Activated T-helper 1 cell treated with anti-CD3 and anti-CD28 coated beads, Interleukin-12 subunit alpha, Interleukin-12 subunit beta, Interleukin-2, Interleukin-4 antibody, amounts not matched to agents 30 ng/mL and 10 ng/mL and 1 ng/mL, durations not matched to agents 14 hours and 24 hours and 36 hours (primary cell): ENCODE measurements around the gene CDHR5. TPM values are rescaled to one million over a fixed set of nuclear protein-coding genes. Genes with fewer than 3 reads are reported as not detected.
A peak's percentile ranks its signal among the peaks of the same experiment; 100 is the strongest.

Experiments
- DNase-seq: peaks from one replicate; pipeline ENCODE4 v3.0.0; 2021; ENCODE audit warnings: low spot score
- H3K27ac Mint-ChIP-seq: one replicate; pipeline ENCODE4 v1.8.0; 2021; ENCODE audit warnings: mild to moderate bottlenecking, mixed read lengths
- H3K27me3 Mint-ChIP-seq: one replicate; pipeline ENCODE4 v1.8.0; 2022; ENCODE audit warnings: mild to moderate bottlenecking, moderate library complexity, mixed read lengths; ENCODE audit not compliant: insufficient read depth
- H3K36me3 Mint-ChIP-seq: one replicate; pipeline ENCODE4 v1.8.0; 2021; ENCODE audit warnings: low read depth, mixed read lengths
- H3K4me1 Mint-ChIP-seq: one replicate; pipeline ENCODE4 v1.8.0; 2021; ENCODE audit warnings: low read depth, mixed read lengths
- H3K4me3 Mint-ChIP-seq: one replicate; pipeline ENCODE4 v1.8.0; 2021; ENCODE audit warnings: mild to moderate bottlenecking, moderate library complexity, mixed read lengths
- H3K9me3 Mint-ChIP-seq: one replicate; pipeline ENCODE4 v1.8.0; 2021; ENCODE audit warnings: mixed read lengths
- intact Hi-C: fragments of 100-400 bp; cut with micrococcal nuclease; formaldehyde crosslinking; loops from one replicate; pipeline ENCODE4 v1.15.1; 2024
- total RNA-seq: library from RNA; stranded (reverse); gene quantifications from 2 replicates; pipeline ENCODE4 v1.2.3, GENCODE V29; 2022

Gene CDHR5
- not detected in 2 replicates for total RNA-seq

GRCh38 chr11:624705-625635 lies at the start of gene CDHR5:
Gene CDHR5, minus strand, starts transcription at chr11:624955. Its CDS starts 53 bp downstream, at chr11:624902.
- Mint-ChIP-seq H3K9me3 (no peaks in the 10 kb centered on the region), H3K36me3 (peaks cover 10% of the 10 kb centered on the region), H3K27me3 (peaks cover 20% of the 10 kb centered on the region), H3K4me1 (peaks cover 20% of the 10 kb centered on the region), H3K4me3 (no peak within 1 kb of the TSS), H3K27ac (no peak within 1 kb of the TSS)
- DNase-seq, result no peak
- intact Hi-C loops, result no loop called here

- Mint-ChIP-seq H3K36me3 (peaks cover 21% of the 10 kb centered on the region), H3K27ac (no peak overlapping the region), H3K4me1 (no peaks in the 10 kb centered on the region), H3K27me3 (no peaks in the 10 kb centered on the region), H3K9me3 (no peaks in the 10 kb centered on the region), H3K4me3 (no peak overlapping the region)
- no peak for DNase-seq
- intact Hi-C loops, result no loop called here
These were observed 49.7 kb upstream of the CDHR5 start for GRCh38 chr11:674406-674805.

GRCh38 chr11:673866-674265 lies 49.1 kb upstream of the CDHR5 start:
- Mint-ChIP-seq H3K4me3 (no peak overlapping the region), H3K27me3 (no peaks in the 10 kb centered on the region), H3K9me3 (no peaks in the 10 kb centered on the region), H3K4me1 (no peaks in the 10 kb centered on the region), H3K27ac (no peak overlapping the region), H3K36me3 (peaks cover 21% of the 10 kb centered on the region)
- DNase-seq, result no peak
- intact Hi-C loops, result no loop called here

- peak overlapping the region; percentile 9 for H3K27ac Mint-ChIP-seq
- intact Hi-C loops, result no loop called here
- H3K36me3 Mint-ChIP-seq, result peaks cover 8% of the 10 kb centered on the region
- no peaks in the 10 kb centered on the region for H3K4me1 Mint-ChIP-seq
- DNase-seq, result no peak
- H3K4me3 Mint-ChIP-seq, result no peak overlapping the region
- no peaks in the 10 kb centered on the region for H3K9me3 Mint-ChIP-seq
- no peaks in the 10 kb centered on the region for H3K27me3 Mint-ChIP-seq
These were observed 41.0 kb upstream of the CDHR5 start for GRCh38 chr11:665704-666281.

GRCh38 chr11:665062-665703 lies 40.4 kb upstream of the CDHR5 start:
- no peaks in the 10 kb centered on the region for H3K27me3 Mint-ChIP-seq
- DNase-seq, result no peak
- H3K36me3 Mint-ChIP-seq, result peaks cover 8% of the 10 kb centered on the region
- no peaks in the 10 kb centered on the region for H3K4me1 Mint-ChIP-seq
- intact Hi-C loops, result no loop called here
- H3K27ac Mint-ChIP-seq, result no peak overlapping the region
- no peak overlapping the region for H3K4me3 Mint-ChIP-seq
- H3K9me3 Mint-ChIP-seq, result no peaks in the 10 kb centered on the region

- Mint-ChIP-seq H3K27me3 (no peaks in the 10 kb centered on the region), H3K4me3 (no peak overlapping the region), H3K9me3 (no peaks in the 10 kb centered on the region), H3K36me3 (peaks cover 6% of the 10 kb centered on the region), H3K27ac (no peak overlapping the region), H3K4me1 (no peaks in the 10 kb centered on the region)
- no peak for DNase-seq
- intact Hi-C loops, result loop anchor here (1.0 kb wide), 1 partner anchor 61 kb away; no protein-coding TSS in a partner anchor
These were observed 38.0 kb upstream of the CDHR5 start for GRCh38 chr11:662689-663274.

- no peak overlapping the region for H3K27ac Mint-ChIP-seq
- no peak for DNase-seq
- intact Hi-C loops, result no loop called here
- H3K36me3 Mint-ChIP-seq, result peaks cover 3% of the 10 kb centered on the region
- H3K9me3 Mint-ChIP-seq, result no peaks in the 10 kb centered on the region
- no peak overlapping the region for H3K4me3 Mint-ChIP-seq
- H3K27me3 Mint-ChIP-seq, result no peaks in the 10 kb centered on the region
- H3K4me1 Mint-ChIP-seq, result no peaks in the 10 kb centered on the region
These were observed 36.1 kb upstream of the CDHR5 start for GRCh38 chr11:660681-661444.

- intact Hi-C loops, result no loop called here
These were observed 35.5 kb upstream of the CDHR5 start for GRCh38 chr11:660281-660680.

GRCh38 chr11:659532-660085 lies 34.9 kb upstream of the CDHR5 start:
- Mint-ChIP-seq H3K27me3 (no peaks in the 10 kb centered on the region), H3K4me1 (no peaks in the 10 kb centered on the region), H3K27ac (no peak overlapping the region), H3K4me3 (no peak overlapping the region), H3K36me3 (peaks cover 3% of the 10 kb centered on the region), H3K9me3 (no peaks in the 10 kb centered on the region)
- no peak for DNase-seq
- intact Hi-C loops, result no loop called here

More at GRCh38 chr11:660281-660680, 35.5 kb upstream of the CDHR5 start:
- Mint-ChIP-seq H3K4me3 (no peak overlapping the region), H3K4me1 (no peaks in the 10 kb centered on the region), H3K27ac (no peak overlapping the region), H3K27me3 (no peaks in the 10 kb centered on the region), H3K36me3 (peaks cover 3% of the 10 kb centered on the region), H3K9me3 (no peaks in the 10 kb centered on the region)
- no peak for DNase-seq

- no peak overlapping the region for H3K27ac Mint-ChIP-seq
- H3K4me3 Mint-ChIP-seq, result no peak overlapping the region
- intact Hi-C loops, result no loop called here
- DNase-seq, result no peak
- no peaks in the 10 kb centered on the region for H3K4me1 Mint-ChIP-seq
- H3K9me3 Mint-ChIP-seq, result no peaks in the 10 kb centered on the region
- peaks cover 3% of the 10 kb centered on the region for H3K36me3 Mint-ChIP-seq
- H3K27me3 Mint-ChIP-seq, result no peaks in the 10 kb centered on the region
These were observed 33.0 kb upstream of the CDHR5 start for GRCh38 chr11:657691-658126.

- Mint-ChIP-seq H3K27ac (no peak overlapping the region), H3K4me3 (no peak overlapping the region)
- intact Hi-C loops, result no loop called here
These were observed 32.1 kb upstream of the CDHR5 start for GRCh38 chr11:656866-657265.

GRCh38 chr11:656426-656825 lies 31.7 kb upstream of the CDHR5 start:
- Mint-ChIP-seq H3K36me3 (peaks cover 3% of the 10 kb centered on the region), H3K9me3 (no peaks in the 10 kb centered on the region), H3K27me3 (no peaks in the 10 kb centered on the region), H3K4me1 (no peaks in the 10 kb centered on the region), H3K27ac (no peak overlapping the region), H3K4me3 (no peak overlapping the region)
- no peak for DNase-seq
- intact Hi-C loops, result no loop called here

More at GRCh38 chr11:656866-657265, 32.1 kb upstream of the CDHR5 start:
- DNase-seq, result no peak
- H3K27me3 Mint-ChIP-seq, result no peaks in the 10 kb centered on the region
- H3K4me1 Mint-ChIP-seq, result no peaks in the 10 kb centered on the region
- H3K9me3 Mint-ChIP-seq, result no peaks in the 10 kb centered on the region
- H3K36me3 Mint-ChIP-seq, result peaks cover 3% of the 10 kb centered on the region
